Body of pancreas (tissue), 4 donors: ENCODE measurements around the gene FAM124A. TPM values are rescaled to one million over a fixed set of nuclear protein-coding genes. Genes with fewer than 3 reads are reported as not detected.

Experiments used
- ATAC-seq: fragments of 150-250 bp; one replicate; pipeline ENCODE4 v1.9.1; 2016
- DNase-seq, 4 donors: peaks; one replicate each; pipeline ENCODE4 v3.0.0-alpha.2; 2019
- H3K27ac ChIP-seq, 4 donors: fragments of 200-600 bp; sonication (generic); 1 replicate in 3 of 4; 2 replicates in 1 of 4; pipeline versions ENCODE4 v1.5.1 to v1.6.1; 2016 to 2019; ENCODE audit warnings: mild to moderate bottlenecking in 1 of 4, mixed read lengths in 1 of 4, moderate library complexity in 1 of 4
- H3K27me3 ChIP-seq, 2 donors: fragments of 200-600 bp; sonication (generic); one replicate each; pipeline ENCODE4 v1.6.0; 2016; ENCODE audit warnings: mild to moderate bottlenecking in 1 of 2
- H3K36me3 ChIP-seq, 2 donors: fragments of 200-600 bp; sonication (generic); replicated peaks in 1 of 2; 2 replicates each; pipeline ENCODE4 v1.5.1; 2016; ENCODE audit warnings: low read depth in 2 of 2; ENCODE audit not compliant: insufficient read depth in 1 of 2
- H3K4me1 ChIP-seq: fragments of 200-600 bp; sonication (generic); one replicate; pipeline ENCODE4 v1.6.0; 2016
- H3K4me3 ChIP-seq, 2 donors: fragments of 200-600 bp; sonication (generic); 1 replicate in 1 of 2; 2 replicates in 1 of 2; pipeline ENCODE4 v1.5.1; 2016 to 2019
- H3K9me3 ChIP-seq, 3 donors: fragments of 200-600 bp; sonication (generic); 1 replicate in 2 of 3; 2 replicates in 1 of 3; pipeline ENCODE4 v1.5.1; 2016
- POLR2A ChIP-seq, 3 donors: fragments of 450-650 bp; IDR thresholded peaks; one replicate each; pipeline ENCODE4 v1.6.1; 2016; ENCODE audit warnings: antibody characterized with exemption in 3 of 3, mild to moderate bottlenecking in 2 of 3
- WGBS, 2 donors: methylation state at CpG; one replicate each; pipeline ENCODE4 v1.1.5; 2017; 5-methylcytosine and 5-hydroxymethylcytosine counted together
- intact Hi-C: fragments of 100-400 bp; cut with DNase I; formaldehyde crosslinking; loops from one replicate; pipeline ENCODE4 v1.15.1; 2023
- total RNA-seq, 2 donors: library from RNA; depleted of rRNA; stranded (reverse); fragments of >200 nt; gene quantifications; one replicate each; pipeline ENCODE4 v1.1.0, GENCODE V29; 2016
- TF ChIP-seq, protein P1 (sequence below), 7 experiments: fragments of 450-650 bp in 4 of 7; fragments of 200-600 bp in 3 of 7; sonication (generic) in 3 of 7; IDR thresholded peaks; one replicate each; pipeline ENCODE4 v1.5.1; 2016 to 2019; ENCODE audit warnings: antibody characterized with exemption in 7 of 7

FAM124A gene
- total RNA-seq, 2 donors from 2014 or later = 0.78 to 2.0 TPM

DNA sequence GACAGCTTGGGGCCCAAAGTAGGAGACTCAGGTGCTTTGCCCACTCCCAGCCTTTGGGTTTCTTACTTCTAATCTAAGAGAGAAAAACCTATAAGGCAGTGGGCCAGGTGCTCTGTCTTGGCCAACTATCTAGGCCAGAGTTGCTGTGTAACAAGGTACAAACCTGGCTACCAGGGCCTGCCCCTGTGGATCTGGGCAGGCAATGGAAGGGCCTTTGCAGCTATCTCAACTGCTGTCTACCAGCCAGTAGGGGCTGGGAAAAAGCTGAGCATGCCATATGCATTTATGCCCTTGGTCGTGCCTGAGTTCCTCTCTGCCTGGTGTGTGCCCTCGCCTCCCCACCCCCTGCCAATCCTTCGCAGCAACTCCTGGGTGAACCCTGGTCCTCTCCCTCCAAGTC is 100.6 kb downstream of the FAM124A start:
- 80 to 84% methylated on average over 3 of the region's 3 CpGs for WGBS, 2 donors
- Histone ChIP-seq H3K4me3 (no peak overlapping the region), H3K4me1 (no peaks in the 10 kb centered on the region), H3K9me3 (no peaks in the 10 kb centered on the region), H3K36me3 (no peaks in the 10 kb centered on the region), H3K27me3 (no peaks in the 10 kb centered on the region), H3K27ac (no peak overlapping the region)
- ATAC-seq (no peak), DNase-seq (no peak)
- TF ChIP-seq, protein P1, sequence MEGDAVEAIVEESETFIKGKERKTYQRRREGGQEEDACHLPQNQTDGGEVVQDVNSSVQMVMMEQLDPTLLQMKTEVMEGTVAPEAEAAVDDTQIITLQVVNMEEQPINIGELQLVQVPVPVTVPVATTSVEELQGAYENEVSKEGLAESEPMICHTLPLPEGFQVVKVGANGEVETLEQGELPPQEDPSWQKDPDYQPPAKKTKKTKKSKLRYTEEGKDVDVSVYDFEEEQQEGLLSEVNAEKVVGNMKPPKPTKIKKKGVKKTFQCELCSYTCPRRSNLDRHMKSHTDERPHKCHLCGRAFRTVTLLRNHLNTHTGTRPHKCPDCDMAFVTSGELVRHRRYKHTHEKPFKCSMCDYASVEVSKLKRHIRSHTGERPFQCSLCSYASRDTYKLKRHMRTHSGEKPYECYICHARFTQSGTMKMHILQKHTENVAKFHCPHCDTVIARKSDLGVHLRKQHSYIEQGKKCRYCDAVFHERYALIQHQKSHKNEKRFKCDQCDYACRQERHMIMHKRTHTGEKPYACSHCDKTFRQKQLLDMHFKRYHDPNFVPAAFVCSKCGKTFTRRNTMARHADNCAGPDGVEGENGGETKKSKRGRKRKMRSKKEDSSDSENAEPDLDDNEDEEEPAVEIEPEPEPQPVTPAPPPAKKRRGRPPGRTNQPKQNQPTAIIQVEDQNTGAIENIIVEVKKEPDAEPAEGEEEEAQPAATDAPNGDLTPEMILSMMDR (IDR thresholded peaks at IDR 0.05) = no peak
- TF ChIP-seq POLR2A (IDR thresholded peaks at IDR 0.05) = no peak
- intact Hi-C loops = no loop called here

DNA sequence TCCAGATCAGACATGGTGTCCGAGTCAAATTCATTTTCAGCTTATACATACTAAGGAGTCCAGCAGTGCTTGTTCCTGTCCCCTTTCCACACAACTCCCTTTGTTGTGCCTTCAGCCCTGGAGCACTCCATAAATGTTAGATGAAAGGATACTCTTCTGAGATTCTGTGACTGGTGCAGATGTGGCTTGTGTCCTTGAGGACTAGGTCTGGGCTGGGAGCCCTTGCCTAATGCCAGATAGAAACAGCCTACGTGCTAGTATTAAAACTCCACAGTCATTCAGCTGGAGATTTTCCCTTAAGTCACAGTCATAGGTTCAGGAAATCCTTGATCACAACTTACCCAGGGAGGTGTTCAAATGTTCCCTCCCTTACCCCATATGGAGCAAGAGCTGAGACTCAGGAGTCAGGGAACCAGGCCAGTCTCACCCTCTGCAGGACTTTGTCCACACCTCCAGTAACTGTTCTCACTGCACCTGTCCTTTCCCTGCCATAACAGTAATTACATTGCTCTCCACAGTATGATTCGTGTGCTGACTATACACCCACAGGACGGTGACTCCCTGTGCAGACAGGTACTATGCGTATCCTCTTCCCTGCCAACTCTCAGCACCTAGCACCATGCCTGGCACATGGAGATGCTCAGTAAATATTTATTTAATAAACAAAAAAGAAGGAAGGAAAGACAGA is 101.8 kb downstream of the FAM124A start:
- H3K4me3 ChIP-seq = no peak overlapping the region
- 52 to 54% methylated on average over 5 of the region's 5 CpGs for WGBS, 2 donors
- no peak for TF ChIP-seq POLR2A (IDR thresholded peaks at IDR 0.05)
- H3K27ac ChIP-seq = no peak overlapping the region
- H3K36me3 ChIP-seq = no peaks in the 10 kb centered on the region
- H3K4me1 ChIP-seq = no peaks in the 10 kb centered on the region
- no peaks in the 10 kb centered on the region for H3K9me3 ChIP-seq
- H3K27me3 ChIP-seq = no peaks in the 10 kb centered on the region
- ATAC-seq = peak; percentile 18
- peak in 1 of 4 donors; percentile 15 for DNase-seq
- intact Hi-C loops = no loop called here

DNA sequence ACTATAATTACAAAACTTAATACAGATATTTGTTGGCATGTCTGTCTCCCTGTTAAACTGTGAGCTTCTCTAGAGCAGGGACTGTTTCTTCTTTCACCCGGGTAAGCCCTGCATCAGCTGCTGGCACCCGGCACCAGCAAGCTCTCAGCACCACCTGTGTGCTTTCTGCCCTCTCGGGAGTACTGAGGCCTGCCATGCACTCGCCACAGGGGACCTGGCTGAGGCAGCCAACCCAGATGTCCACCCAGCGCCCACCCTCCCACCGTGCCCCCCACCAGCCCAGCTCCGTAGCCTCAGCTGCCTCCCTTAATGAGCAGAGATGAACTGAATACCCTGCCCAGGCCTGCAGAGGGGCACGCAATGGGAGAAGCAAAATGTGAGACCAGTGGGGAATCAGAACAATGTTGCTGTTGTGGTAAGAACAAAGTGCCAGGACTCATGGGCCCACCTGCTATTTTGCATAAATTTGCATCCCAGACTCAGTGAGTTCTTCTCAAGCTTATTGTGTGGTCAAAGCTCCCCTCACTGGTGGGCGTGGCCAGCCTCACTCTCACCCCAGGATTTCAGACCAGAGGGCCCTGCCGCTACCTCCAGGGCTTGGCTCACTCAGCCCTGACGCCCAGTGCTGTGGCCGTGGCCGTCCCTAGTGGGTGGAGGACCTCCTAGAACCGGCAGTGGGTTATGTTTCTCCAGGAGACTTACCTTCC is 102.7 kb downstream of the FAM124A start:
- TF ChIP-seq POLR2A (IDR thresholded peaks at IDR 0.05) = no peak
- TF ChIP-seq, protein P1 (IDR thresholded peaks at IDR 0.05) = no peak
- no peak overlapping the region for H3K4me3 ChIP-seq
- no peaks in the 10 kb centered on the region for H3K4me1 ChIP-seq
- H3K27me3 ChIP-seq = no peaks in the 10 kb centered on the region
- H3K36me3 ChIP-seq = no peaks in the 10 kb centered on the region
- H3K27ac ChIP-seq = no peak overlapping the region
- ATAC-seq (no peak), DNase-seq (no peak)
- intact Hi-C loops = no loop called here
- WGBS, 2 donors = 81 to 85% methylated on average over 9 to 14 of the region's 14 CpGs
- H3K9me3 ChIP-seq = no peaks in the 10 kb centered on the region

DNA sequence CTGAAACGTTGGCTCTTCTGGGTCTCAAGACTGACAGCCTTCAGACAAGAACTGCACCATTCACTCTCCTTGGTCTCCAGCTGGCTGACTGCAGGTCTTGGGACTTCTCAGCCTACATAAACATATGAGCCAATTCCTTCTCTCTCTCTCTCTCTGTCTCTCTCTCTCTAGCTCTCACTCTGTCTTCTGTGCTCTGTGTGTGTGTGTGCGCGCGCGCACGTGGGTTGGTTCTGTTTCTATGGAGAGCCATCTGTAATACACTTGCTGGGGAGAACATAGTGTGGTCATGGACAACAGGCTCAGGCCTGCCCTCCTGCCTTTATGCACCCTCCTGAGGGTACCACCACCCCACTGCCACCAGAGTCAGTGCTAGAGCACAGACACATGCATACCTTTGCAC is 103.6 kb downstream of the FAM124A start:
- Histone ChIP-seq H3K4me1 (no peaks in the 10 kb centered on the region), H3K27ac (no peak overlapping the region), H3K9me3 (no peaks in the 10 kb centered on the region), H3K4me3 (no peak overlapping the region), H3K27me3 (no peaks in the 10 kb centered on the region), H3K36me3 (no peaks in the 10 kb centered on the region)
- ATAC-seq (no peak), DNase-seq (no peak)
- TF ChIP-seq, protein P1 (IDR thresholded peaks at IDR 0.05) = no peak
- TF ChIP-seq POLR2A (IDR thresholded peaks at IDR 0.05) = no peak
- 89 to 93% methylated on average over 6 of the region's 6 CpGs for WGBS, 2 donors
- intact Hi-C loops = no loop called here

DNA sequence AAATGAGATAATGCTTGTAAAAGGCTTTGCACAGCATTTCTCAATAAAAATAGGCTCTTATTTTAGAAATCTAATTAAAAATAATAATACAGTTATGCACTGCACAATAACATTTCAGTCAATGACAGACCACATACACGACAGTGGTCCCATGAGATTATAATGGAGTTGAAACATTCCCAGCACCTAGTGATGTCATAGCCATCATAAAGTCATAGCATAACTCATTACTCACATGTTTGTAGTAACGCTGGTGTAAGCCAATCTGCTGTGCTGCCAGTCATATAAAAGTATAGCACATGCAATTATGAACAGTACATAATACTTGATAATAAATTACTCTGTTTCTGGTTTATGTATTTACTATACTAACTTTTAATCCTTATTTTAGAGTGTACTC is 104.6 kb downstream of the FAM124A start:
- no peaks in the 10 kb centered on the region for H3K27me3 ChIP-seq
- no peak overlapping the region for H3K4me3 ChIP-seq
- H3K4me1 ChIP-seq = no peaks in the 10 kb centered on the region
- H3K36me3 ChIP-seq = no peaks in the 10 kb centered on the region
- 79 to 95% methylated on average over 2 of the region's 2 CpGs for WGBS, 2 donors
- no peak for DNase-seq
- H3K27ac ChIP-seq = no peak overlapping the region
- no peak for TF ChIP-seq POLR2A (IDR thresholded peaks at IDR 0.05)
- TF ChIP-seq, protein P1 (IDR thresholded peaks at IDR 0.05) = no peak
- H3K9me3 ChIP-seq = no peaks in the 10 kb centered on the region
- intact Hi-C loops = no loop called here
- ATAC-seq = no peak
